Fibroblast of skin of left quadriceps (primary cell): ENCODE results near the gene WDPCP.
"Not testable (repeated sequence)": the region's sequence is repeated elsewhere in the genome, so short reads cannot be mapped to it uniquely, and the experiment has no call there.

ENCODE experiments used
- DNase-seq, 2 experiments: peaks; one replicate each; pipeline ENCODE4 v3.0.0-alpha.2; 2013; ENCODE audit warnings: low read depth in 2 of 2

WDPCP gene, protein sequence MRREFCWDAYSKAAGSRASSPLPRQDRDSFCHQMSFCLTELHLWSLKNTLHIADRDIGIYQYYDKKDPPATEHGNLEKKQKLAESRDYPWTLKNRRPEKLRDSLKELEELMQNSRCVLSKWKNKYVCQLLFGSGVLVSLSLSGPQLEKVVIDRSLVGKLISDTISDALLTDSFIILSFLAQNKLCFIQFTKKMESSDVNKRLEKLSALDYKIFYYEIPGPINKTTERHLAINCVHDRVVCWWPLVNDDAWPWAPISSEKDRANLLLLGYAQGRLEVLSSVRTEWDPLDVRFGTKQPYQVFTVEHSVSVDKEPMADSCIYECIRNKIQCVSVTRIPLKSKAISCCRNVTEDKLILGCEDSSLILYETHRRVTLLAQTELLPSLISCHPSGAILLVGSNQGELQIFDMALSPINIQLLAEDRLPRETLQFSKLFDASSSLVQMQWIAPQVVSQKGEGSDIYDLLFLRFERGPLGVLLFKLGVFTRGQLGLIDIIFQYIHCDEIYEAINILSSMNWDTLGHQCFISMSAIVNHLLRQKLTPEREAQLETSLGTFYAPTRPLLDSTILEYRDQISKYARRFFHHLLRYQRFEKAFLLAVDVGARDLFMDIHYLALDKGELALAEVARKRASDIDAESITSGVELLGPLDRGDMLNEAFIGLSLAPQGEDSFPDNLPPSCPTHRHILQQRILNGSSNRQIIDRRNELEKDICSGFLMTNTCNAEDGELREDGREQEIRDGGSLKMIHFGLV

GRCh38 chr2:63588385-63589147 is at the start of gene WDPCP, which contains the start of gene MDH1:
Gene WDPCP (minus strand): TSS chr2:63588477. CDS start chr2:63588271, 206 bp downstream.
Gene MDH1 (plus strand): TSS chr2:63588963. CDS start chr2:63589044, 81 bp downstream.
- peak; percentile 99 for DNase-seq

DNA sequence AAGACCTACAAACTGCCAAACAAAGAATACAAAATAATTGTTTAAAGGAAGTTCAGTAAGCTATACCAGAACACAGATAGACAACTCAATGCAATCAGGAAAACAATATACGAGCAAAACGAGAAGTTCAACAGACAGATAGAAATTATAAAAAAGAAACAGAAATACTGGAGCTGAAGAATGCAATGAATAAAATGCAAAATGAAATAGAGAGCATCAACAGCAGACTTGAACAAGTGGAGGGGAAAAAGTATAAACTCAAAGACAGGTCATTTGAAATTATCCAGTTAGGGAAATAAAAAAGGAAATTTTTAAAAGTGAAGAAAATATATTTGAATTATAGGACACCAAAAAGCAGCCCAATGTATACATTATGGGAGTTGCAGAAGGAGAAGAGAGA is 44.1 kb upstream of the WDPCP start:
- DNase-seq = no peak

GRCh38 chr2:63631501-63631900 is 43.2 kb upstream of the WDPCP start:
- DNase-seq = no peak

- DNase-seq = no peak
These were observed 40.2 kb upstream of the WDPCP start for GRCh38 chr2:63628403-63628942.

DNA sequence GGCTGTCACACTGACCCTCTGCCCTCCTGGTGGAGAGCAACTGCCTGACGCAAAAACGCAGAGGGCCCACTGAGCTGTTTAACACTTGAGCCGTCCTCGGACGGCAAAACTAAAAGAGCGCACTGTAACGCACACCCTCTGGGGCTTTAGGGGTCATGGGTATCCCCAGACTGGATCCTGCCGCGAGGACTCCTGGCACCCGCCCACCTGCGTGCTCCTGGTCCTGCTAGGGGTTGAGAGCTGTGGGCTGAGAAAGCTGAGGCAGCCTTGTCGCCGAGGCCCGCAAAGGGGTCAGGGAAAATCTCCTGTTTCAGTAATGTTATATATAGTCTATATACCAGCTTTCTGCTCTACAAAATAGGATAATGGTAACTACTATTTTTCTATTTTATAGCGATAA is 39.6 kb upstream of the WDPCP start:
- no peak for DNase-seq

- not testable (repeated sequence) for DNase-seq
These were observed 35.5 kb upstream of the WDPCP start for GRCh38 chr2:63623763-63624162.

GRCh38 chr2:63622751-63623150 is 34.5 kb upstream of the WDPCP start:
- DNase-seq = no peak

DNA sequence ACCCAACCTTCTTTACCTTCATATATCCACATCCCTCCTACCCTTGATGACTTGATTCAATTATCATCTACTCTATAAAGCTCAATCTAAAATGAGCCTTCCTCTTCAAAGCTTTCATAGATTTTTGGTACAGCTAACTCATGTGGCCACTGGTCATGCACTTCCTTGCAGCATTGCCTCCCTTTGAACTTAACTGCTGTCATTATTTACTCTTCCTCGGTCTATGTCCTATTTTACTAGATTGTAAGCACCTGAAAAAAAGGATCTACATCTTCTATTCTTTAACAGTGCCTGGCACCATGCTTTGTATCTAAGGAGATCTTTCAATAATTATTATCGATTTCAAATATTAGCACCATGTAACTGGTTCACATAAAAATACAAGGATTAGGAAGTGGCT is 31.1 kb upstream of the WDPCP start:
- no peak for DNase-seq

DNA sequence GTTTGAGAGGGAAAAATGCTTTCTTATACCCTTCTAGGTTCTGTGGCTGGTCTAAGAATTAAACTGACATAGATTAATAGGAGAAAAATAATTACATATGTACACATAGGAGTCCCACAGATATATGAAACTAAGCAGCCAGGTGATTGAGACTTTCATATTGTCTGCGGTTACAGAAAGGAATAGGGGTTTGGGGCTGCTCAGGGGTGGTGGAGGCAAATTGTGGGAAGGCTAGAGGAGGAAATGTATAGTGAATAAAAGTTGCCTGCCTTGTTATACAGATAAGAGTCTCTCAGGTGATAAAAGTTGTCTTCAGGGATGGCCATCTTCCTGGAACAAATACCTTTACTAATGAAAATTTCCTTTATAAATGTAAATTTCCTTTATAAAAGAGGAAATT is 29.1 kb upstream of the WDPCP start:
- no peak for DNase-seq

DNA sequence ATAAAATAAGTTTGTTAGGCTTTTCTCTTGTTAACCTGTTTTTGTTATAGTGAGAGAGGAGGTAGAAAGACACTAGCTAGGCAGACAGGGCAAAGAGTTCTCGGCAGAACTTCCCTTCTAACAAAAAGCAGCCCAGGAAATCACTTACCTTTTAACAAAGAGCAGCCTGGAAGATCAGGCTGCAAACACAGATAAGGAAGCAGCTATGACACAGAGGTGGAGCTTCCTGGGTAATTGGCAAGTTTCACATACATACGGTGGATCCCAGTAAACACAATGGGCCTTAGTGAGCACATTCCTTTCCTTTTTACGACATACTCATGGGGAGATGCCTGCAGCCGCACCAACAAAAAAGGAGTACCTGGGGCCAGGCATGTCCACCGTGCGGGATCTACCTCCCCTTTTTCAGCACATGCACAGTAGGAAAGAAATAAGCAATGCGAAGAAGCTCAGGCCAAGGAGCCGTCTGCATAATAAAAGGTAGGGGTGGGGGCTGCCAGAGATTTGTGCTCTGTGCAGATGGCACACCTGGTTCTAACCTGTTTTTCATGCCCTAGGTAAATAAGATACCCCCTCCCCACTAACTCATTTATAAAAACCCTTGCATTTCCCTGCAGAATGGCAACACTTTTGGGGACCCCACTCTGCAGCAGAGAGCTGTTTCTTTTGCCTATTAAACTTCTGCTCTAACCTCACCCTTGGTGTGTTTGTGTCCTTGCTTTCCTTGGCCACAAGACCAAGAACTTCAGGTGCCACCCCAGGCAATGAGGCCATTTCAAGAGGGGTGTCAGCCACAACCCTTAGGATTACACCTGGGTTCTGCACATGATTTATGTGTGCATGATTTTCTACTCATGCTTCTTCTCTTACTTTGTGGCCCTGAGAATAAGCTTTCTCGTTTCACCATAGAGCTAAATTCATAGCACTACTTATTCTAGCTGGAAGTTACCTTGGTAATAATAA is 27.0 kb upstream of the WDPCP start:
- peak in 1 of 2 experiments; percentile 25 for DNase-seq

DNA sequence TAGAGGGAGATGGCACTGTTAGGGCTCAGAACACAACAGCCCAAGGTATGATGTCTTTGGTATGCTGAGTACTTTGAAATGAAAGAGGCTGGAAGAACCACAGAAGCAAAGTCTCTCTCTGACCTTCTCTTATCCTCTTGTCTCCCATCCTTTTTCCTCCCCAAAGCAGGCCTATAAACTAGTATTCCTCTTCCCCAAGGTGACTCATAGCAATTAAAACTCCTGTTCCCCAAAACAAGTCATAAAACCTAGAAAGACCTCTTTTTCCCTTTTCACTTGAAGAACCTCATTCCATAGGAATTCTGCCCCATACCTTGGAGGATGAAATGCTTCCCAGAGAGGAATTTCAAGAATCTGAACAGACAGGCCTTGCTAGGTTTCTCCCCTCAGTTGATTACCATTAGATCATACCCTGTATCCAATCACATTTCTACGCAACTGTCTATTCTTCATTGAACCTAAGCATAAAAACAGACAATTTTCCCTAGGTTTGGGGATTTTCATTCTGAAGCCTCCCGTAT is 26.2 kb upstream of the WDPCP start:
- DNase-seq = peak; percentile 86

GRCh38 chr2:63613391-63613901 is 25.2 kb upstream of the WDPCP start:
- no peak for DNase-seq

- no peak for DNase-seq
These were observed 22.2 kb upstream of the WDPCP start for GRCh38 chr2:63610525-63610924.

DNA sequence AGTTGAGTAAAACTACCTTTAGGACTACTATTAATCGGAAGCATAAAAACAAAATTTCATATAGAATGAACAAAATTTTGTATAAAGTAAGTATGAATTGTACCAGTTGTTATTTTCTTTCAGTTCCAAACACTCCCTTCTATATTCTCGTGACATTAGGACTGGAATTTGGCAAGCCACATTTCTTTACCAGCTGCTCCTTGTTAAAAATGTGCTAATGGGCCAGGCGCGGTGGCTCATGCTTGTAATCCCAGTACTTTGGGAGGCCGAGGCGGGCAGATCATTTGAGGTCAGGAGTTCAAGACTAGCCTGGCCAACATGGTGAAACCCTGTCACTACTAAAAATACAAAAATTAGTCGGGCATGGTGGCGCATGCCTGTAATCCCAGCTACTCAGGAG is 20.6 kb upstream of the WDPCP start:
- DNase-seq = not testable (repeated sequence)

DNA sequence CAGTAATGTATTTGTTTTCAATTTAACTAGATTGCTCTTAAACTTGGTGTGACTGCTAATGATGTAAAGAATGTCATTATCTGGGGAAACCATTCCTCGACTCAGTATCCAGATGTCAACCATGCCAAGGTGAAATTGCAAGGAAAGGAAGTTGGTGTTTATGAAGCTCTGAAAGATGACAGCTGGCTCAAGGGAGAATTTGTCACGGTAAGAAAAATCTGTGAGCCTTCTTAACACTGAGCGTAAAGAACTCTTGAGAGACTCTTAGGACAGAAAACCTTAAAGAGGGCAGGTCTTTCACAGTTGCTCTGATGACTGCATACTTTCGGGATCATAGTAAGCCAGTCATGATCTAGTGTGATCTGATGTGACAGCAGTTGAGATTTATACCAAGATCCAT is 16.4 kb upstream of the WDPCP start:
- no peak for DNase-seq

- DNase-seq = no peak
These were observed 12.7 kb upstream of the WDPCP start for GRCh38 chr2:63600881-63601460.

DNA sequence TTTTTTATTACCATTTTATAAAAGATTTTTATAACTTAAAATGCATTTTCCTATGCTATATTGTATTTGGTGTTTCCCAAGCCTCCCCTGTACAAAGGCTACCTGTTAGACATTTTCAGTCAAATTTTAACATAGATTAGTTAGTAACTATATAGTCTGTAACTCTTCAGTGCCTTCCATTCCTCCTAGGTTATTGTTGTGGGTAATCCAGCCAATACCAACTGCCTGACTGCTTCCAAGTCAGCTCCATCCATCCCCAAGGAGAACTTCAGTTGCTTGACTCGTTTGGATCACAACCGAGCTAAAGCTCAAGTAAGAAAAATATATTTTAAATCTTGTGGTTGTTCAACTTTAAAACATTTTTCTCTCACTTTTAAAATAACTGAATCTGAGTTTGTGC is 10.7 kb upstream of the WDPCP start:
- DNase-seq = no peak

GRCh38 chr2:63596401-63596883 is 8.2 kb upstream of the WDPCP start:
- no peak for DNase-seq

DNA sequence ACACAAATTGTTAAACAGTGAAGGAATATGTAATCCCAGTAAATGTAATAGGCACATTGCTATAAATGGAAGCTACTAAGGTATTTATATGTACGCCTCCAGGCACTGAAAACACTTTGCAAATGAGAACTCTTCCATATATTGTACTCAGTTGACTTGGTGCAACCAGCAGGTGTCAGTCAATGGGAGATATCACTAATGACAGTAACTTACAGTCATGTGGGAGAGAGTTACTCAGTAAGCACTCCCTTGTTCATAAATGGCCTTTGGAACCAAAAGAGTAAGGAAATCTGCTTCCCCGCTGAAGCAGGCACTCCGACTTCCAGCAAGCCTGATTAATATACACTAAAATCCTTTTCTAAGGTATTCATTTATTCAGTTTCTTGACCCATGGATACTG is 6.4 kb upstream of the WDPCP start:
- DNase-seq = no peak
